Measurements from ENCODE around the gene SF3B5. TPM values are rescaled to one million over a fixed set of nuclear protein-coding genes. Genes with fewer than 3 reads are reported as not detected.
A peak's percentile ranks its signal among the peaks of the same experiment; 100 is the strongest.
"Not testable (repeated sequence)": the region's sequence is repeated elsewhere in the genome, so short reads cannot be mapped to it uniquely, and the experiment has no call there.

SF3B5 gene
- total RNA-seq, 1 experiment from 2014 or later = 155 TPM

DNA sequence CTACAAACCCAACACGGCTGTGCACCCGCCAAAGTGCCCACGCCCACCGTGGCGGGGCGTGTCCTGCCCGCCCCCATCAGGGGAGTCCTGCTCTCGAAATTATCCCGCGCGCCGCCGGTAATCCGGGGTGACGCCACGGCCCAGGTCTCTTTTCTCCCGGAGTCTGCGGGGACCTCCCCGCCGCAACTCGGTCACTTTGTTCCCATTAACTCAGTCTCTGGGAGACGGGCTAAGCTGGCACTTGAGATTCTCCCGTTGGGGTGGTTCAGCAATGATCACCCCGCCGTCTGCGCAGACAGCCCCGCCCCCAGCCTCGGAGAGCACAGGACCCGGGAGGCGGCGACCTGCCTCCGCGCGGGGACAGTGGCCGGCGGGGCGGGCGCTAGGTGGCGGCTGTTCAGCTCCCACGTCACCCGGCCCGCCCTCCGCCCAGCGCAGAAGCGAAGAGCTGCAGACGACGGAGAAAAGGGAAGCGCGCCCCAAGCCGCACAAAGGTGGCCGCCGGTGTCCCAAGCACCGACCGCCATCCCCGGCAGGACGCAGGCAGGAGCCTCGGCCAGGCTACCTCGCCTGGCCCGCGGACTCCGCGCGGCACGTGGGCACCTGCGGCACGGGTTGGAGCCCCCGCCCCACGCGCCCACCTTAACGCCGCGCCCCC, 31.5 kb downstream of the SF3B5 start:
- peak; percentile 43 for DNase-seq (ENCODE audit: low spot score)

DNA sequence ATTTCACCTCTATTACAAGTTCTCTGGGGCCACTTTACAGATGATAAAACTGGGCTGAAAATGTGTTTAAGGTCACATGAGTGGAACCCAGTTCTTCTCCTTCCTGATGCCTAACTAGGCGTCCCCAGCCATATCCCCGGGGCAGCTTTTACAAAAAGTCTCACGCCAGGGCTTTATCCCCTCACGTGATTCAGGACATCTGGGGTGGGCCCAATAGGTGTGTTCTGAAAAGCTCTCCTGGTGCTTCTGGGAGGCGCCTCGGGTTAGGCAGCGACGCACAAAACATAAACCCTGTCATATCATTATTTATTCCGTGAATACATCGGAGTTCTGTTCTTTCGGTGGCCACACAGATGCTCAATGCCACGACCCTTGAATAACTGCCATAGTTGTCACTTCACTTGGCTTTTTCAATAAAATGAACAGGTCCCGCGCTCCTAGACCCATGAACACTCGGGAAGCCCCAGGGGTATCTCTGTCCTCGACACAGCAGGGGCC, 32.1 kb downstream of the SF3B5 start:
- no peak for DNase-seq (ENCODE audit: low spot score)

DNA sequence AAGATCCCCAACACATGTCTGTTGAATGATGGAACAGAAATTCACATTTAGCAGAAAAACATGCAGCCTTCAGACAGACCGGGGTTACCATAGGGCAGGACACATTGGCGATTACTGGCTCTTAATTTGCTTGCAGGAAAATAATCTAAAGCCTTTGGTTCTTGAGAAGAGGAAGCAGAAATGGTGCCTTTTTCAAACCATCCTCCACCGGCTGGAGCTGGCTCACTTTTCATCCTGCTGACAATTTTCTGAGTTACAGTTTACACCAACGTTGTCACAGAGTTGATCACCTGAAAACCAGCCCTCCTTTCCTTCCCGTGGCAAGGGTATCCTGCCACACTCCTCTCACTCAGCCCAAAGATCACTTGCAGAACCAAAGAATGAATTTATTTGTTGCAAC, 32.6 kb downstream of the SF3B5 start:
- DNase-seq (ENCODE audit: low spot score) = no peak

DNA sequence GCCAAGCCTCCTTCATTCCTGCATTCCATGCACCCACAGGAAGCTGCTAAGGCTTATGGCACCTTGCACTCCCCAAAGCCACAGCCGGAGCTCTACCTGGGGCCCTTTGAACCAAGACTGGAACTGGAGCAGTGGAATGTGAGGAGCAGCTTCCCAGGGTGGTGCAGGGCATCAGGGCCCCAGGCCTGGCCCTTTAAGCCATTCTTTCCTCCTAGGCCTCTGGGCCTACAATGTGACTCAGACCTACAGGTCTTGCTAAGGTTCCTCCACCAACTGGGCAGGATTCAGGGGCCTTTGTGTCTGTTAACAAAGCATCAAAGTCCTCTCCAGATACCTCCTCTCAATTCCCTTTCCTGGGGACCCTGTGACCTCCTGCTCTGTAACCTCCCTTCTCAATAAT, 36.2 kb downstream of the SF3B5 start:
- no peak for DNase-seq (ENCODE audit: low spot score)

DNA sequence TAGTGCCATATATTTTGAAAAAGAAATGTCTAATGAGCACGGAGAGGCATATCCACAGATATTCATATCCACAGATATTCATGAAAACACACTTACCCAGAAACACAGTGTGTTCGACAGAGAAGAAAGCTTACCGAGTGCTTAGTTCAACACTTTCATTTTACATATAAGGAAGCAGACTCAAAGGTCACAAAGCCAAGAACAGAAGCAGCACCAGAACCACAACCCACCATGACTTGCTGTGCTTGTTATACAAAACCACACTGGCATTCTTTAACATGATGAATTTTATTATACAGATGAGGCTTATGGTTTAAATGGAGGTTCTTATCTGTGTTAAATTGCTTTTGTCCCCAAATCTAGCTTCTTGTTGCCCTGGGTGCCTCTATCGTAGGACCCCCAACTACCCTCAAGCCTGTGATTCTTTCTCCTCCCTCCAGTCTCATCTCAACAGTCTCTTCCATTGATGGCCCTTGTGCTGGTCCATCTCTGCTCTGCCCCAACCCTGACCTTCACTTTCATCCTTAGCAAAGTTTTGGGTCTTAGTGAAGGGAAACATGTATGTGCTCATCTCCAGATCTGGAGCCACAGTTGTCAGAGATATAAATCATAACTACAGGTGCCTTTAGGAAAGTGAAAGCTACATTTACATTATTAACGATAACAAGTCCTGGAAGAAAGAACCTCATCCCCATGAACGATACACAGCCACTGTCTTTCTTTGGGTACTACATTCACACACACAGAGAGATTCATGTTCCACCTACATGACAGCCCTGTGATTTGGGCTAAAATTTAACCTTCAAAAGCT, 40.0 kb downstream of the SF3B5 start:
- DNase-seq (ENCODE audit: low spot score) = peak; percentile 6

DNA sequence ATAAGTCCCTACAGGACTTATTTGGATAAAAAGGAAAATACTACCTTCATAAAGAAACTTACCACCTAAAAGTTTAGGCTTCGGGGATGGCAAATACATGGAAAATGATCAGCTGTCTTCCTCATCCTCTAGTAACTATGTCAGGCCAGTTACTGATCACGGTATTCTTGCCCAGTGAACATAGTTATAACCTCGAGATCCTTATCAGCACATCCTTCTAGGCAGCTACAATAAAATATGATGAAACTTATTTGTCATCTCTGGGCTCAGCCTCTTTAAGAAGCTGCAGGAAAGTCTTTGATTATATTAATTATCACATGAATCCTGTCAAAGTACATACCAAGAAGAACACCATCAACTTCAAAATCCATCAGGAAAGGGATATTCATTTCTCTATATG, 41.8 kb downstream of the SF3B5 start:
- no peak for DNase-seq (ENCODE audit: low spot score)

DNA sequence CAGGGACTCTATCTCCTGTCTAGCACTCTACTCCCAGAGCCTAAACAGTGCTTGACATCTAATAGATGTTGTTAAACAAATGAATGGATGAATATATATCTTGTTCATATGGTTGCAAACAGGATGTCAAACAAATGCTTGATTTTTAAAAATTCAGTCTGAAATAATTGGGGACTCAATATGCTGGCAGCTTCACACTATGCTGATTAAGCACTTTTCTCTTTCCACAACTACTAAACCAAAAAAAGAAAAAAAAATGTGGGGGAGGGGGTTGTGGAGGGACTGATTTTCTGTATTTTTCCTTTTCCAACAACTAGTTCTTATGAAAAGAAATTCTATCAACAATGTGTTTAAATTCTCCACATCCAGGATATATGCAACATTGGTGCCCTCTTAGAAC, 42.9 kb downstream of the SF3B5 start:
- DNase-seq (ENCODE audit: low spot score) = no peak

DNA sequence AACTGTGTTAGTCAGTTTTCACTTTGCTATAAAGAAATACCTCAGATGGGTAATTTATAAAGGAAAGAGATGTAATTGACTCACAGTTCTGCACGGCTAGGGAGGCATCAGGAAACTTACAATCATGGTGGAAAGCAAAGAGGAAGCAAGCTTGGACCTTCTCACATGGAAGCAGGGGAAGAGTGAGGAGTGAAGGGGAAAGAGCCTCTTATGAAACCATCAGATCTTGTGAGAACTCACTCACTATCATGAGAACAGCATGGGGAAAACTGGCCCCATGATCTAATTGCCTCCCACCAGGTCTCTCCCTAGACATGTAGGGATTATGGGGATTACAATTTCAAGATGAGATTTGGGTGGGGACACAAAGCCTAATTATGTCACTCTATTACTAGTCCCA, 46.0 kb downstream of the SF3B5 start:
- DNase-seq (ENCODE audit: low spot score) = no peak

DNA sequence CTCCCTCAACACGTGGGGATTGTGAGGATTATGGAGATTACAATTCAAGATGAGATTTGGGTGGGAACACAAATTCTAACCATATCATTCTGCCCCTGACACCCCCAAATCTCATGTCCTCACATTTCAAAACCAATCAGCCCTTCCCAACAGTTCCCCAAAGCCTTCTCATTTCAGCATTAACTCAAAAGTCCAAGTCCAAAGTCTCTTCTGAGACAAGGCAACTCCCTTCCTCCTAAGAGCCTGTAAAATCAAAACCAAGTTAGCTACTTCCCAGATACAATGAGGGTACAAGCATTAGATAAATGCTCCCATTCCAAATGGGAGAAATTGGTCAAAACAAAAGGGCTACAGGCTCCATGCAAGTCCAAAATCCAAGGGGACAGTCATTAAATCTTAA, 47.7 kb downstream of the SF3B5 start:
- no peak for DNase-seq (ENCODE audit: low spot score)

DNA sequence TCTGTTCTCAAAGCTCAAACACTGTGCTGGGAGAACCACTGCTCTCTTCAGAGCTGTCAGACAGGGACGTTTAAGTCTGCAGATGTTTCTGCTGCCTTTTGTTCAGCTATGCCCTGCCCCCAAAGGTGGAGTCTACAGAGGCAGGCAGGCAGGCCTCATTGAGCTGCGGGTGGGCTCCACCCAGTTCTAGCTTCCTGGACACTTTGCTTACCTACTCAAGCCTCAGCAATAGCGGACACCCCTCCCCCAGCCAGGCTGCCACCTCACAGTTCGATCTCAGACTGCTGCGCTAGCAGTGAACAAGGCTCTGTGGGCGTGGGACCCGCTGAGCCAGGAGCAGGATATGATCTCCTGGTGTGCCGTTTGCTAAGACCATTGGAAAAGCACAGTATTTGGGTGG, 48.7 kb downstream of the SF3B5 start:
- DNase-seq (ENCODE audit: low spot score) = not testable (repeated sequence)

DNA sequence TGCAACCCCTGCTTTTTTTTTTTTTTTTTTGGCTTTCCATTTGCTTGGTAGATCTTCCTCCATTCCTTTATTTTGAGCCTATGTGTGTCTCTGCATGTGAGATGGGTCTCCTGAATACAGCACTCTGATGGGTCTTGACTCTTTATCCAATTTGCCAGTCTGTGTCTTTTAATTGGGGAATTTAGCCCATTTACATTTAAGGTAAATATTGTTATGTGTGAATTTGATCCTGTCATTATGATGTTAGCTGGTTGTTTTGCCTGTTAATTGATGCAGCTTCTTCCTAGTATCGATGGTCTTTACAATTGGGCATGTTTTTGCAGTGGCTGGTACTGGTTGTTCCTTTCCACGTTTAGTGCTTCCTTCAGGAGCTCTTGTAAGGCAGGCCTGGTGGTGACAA, 50.4 kb downstream of the SF3B5 start:
- not testable (repeated sequence) for DNase-seq (ENCODE audit: low spot score)

Other genes with a start within 250 kb of the SF3B5 start
- not detected in 2 replicates for gene ZC2HC1B, start 231.1 kb downstream of the SF3B5 start, total RNA-seq (2014; rRNA removed; shearing (Covaris generic))
- gene PLAGL1, start 87.3 kb downstream of the SF3B5 start, total RNA-seq (2014; rRNA removed; shearing (Covaris generic)) = 9.8 and 18.5 TPM in 2 replicates
- not detected in 2 replicates for gene STX11, start 54.9 kb upstream of the SF3B5 start, total RNA-seq (2014; rRNA removed; shearing (Covaris generic))
- gene UTRN, start 189.8 kb upstream of the SF3B5 start, total RNA-seq (2014; rRNA removed; shearing (Covaris generic)) = 15.8 and 24.0 TPM in 2 replicates

Data from H4 (cell line).